H9 (cell line): ENCODE results near the gene AKIP1. TPM values are rescaled to one million over a fixed set of nuclear protein-coding genes. Genes with fewer than 3 reads are reported as not detected.

Experiments used
- DNase-seq: peaks from one replicate; pipeline ENCODE4 v3.0.0-alpha.2; 2017
- H2AFZ ChIP-seq: one replicate; pipeline ENCODE4 v1.6.1; 2013; ENCODE audit warnings: mild to moderate bottlenecking, low read length, control low read depth, moderate library complexity
- H2AK5ac ChIP-seq: 2 replicates; pipeline ENCODE4 v1.6.1; 2013; ENCODE audit warnings: low read length, control low read depth, mixed read lengths; ENCODE audit not compliant: insufficient read length
- H2BK120ac ChIP-seq: one replicate; pipeline ENCODE4 v1.6.1; 2013; ENCODE audit warnings: low read depth, mild to moderate bottlenecking, low read length, control low read depth, inconsistent platforms; ENCODE audit not compliant: poor library complexity, severe bottlenecking
- H2BK12ac ChIP-seq: 2 replicates; pipeline ENCODE4 v1.6.1; 2013; ENCODE audit warnings: low read length, control low read depth, mixed read lengths, low read depth; ENCODE audit not compliant: insufficient read length
- H2BK15ac ChIP-seq: 2 replicates; pipeline ENCODE4 v1.6.1; 2013; ENCODE audit warnings: low read depth, low read length, control low read depth
- H2BK20ac ChIP-seq: one replicate; pipeline ENCODE4 v1.6.1; 2013; ENCODE audit warnings: low read depth, mild to moderate bottlenecking, low read length, control low read depth, inconsistent platforms; ENCODE audit not compliant: poor library complexity, severe bottlenecking
- H2BK5ac ChIP-seq: 2 replicates; pipeline ENCODE4 v1.6.1; 2013; ENCODE audit warnings: low read length, control low read depth, mixed read lengths; ENCODE audit not compliant: insufficient read length
- H3K14ac ChIP-seq: 2 replicates; pipeline ENCODE4 v1.6.1; 2013; ENCODE audit warnings: low read length, control low read depth; ENCODE audit not compliant: insufficient read depth
- H3K18ac ChIP-seq: 2 replicates; pipeline ENCODE4 v1.6.1; 2013; ENCODE audit warnings: low read depth, mild to moderate bottlenecking, mixed read lengths, low read length, control low read depth; ENCODE audit not compliant: insufficient read length
- H3K23ac ChIP-seq: 2 replicates; pipeline ENCODE4 v1.6.1; 2013; ENCODE audit warnings: low read length, control low read depth, mixed read lengths, low read depth; ENCODE audit not compliant: insufficient read length
- H3K23me2 ChIP-seq: 2 replicates; pipeline ENCODE4 v1.6.1; 2013; ENCODE audit warnings: low read depth, mild to moderate bottlenecking, mixed read lengths, low read length, control low read depth; ENCODE audit not compliant: insufficient read length, poor library complexity, severe bottlenecking
- H3K27ac ChIP-seq: 2 replicates; pipeline ENCODE4 v1.5.1; 2013; ENCODE audit warnings: low read length, control low read depth, mixed read lengths, low read depth; ENCODE audit not compliant: insufficient read length
- H3K27me3 ChIP-seq: 2 replicates; pipeline ENCODE4 v1.6.1; 2013; ENCODE audit warnings: low read length, control low read depth, inconsistent platforms; ENCODE audit not compliant: insufficient read depth
- H3K4ac ChIP-seq: 2 replicates; pipeline ENCODE4 v1.6.1; 2013; ENCODE audit warnings: low read depth, mild to moderate bottlenecking, control low read depth, inconsistent platforms, low read length, moderate library complexity
- H3K4me1 ChIP-seq: 2 replicates; pipeline ENCODE4 v1.6.1; 2013; ENCODE audit warnings: low read length, control low read depth, inconsistent platforms; ENCODE audit not compliant: insufficient read depth
- H3K4me2 ChIP-seq: 2 replicates; pipeline ENCODE4 v1.6.1; 2013; ENCODE audit warnings: low read length, control low read depth, mixed read lengths; ENCODE audit not compliant: insufficient read length, insufficient read depth
- H3K56ac ChIP-seq: 2 replicates; pipeline ENCODE4 v1.6.1; 2013; ENCODE audit warnings: low read depth, mild to moderate bottlenecking, mixed read lengths, low read length, control low read depth; ENCODE audit not compliant: insufficient read length
- H3K79me1 ChIP-seq: 2 replicates; pipeline ENCODE4 v1.6.1; 2013; ENCODE audit warnings: low read depth, mild to moderate bottlenecking, moderate library complexity, low read length, control low read depth, inconsistent platforms; ENCODE audit not compliant: insufficient read depth, poor library complexity, severe bottlenecking
- H3K79me2 ChIP-seq: 2 replicates; pipeline ENCODE4 v1.6.1; 2013; ENCODE audit warnings: low read length, control low read depth, inconsistent platforms; ENCODE audit not compliant: insufficient read depth
- H3K9ac ChIP-seq: 2 replicates; pipeline ENCODE4 v1.6.1; 2013; ENCODE audit warnings: low read length, control low read depth, mixed read lengths; ENCODE audit not compliant: insufficient read length; ENCODE audit errors: extremely low read depth
- H3K9me3 ChIP-seq: one replicate; pipeline ENCODE4 v1.6.1; 2013; ENCODE audit warnings: low read depth, low read length, inconsistent platforms; ENCODE audit not compliant: control insufficient read depth
- H3T11ph ChIP-seq: one replicate; pipeline ENCODE4 v1.6.1; 2013; ENCODE audit warnings: mild to moderate bottlenecking, low read length, control low read depth, inconsistent platforms
- H4K20me1 ChIP-seq: one replicate; pipeline ENCODE4 v1.6.1; 2013; ENCODE audit not compliant: control insufficient read depth, insufficient read length, insufficient read depth
- H4K5ac ChIP-seq: 2 replicates; pipeline ENCODE4 v1.6.1; 2013; ENCODE audit warnings: low read depth, mild to moderate bottlenecking, mixed read lengths, low read length, control low read depth; ENCODE audit not compliant: insufficient read length
- H4K8ac ChIP-seq: replicated peaks from 2 replicates; pipeline ENCODE4 v1.6.1; 2013; ENCODE audit warnings: low read length, control low read depth, mixed read lengths, low read depth; ENCODE audit not compliant: insufficient read length
- H4K91ac ChIP-seq: 2 replicates; pipeline ENCODE4 v1.6.1; 2013; ENCODE audit warnings: low read depth, mild to moderate bottlenecking, moderate library complexity, mixed read lengths, low read length, control low read depth; ENCODE audit not compliant: insufficient read length
- H3K27ac Mint-ChIP-seq, 3 experiments: 2 replicates in 2 of 3; 3 replicates in 1 of 3; pipeline ENCODE4 v1.8.0; 2020 to 2021; ENCODE audit warnings: mixed read lengths in 3 of 3, mild to moderate bottlenecking in 1 of 3, moderate library complexity in 1 of 3
- H3K27me3 Mint-ChIP-seq: 2 replicates; pipeline ENCODE4 v1.8.0; 2021; ENCODE audit warnings: low read depth, mild to moderate bottlenecking, moderate library complexity, mixed read lengths
- H3K36me3 Mint-ChIP-seq, 3 experiments: 2 replicates in 2 of 3; 3 replicates in 1 of 3; pipeline ENCODE4 v1.8.0; 2020 to 2021; ENCODE audit warnings: low read depth in 3 of 3, mixed read lengths in 3 of 3; ENCODE audit not compliant: insufficient read depth in 1 of 3
- H3K4me1 Mint-ChIP-seq, 2 experiments: 2 replicates each; pipeline ENCODE4 v1.8.0; 2020; ENCODE audit warnings: mixed read lengths in 2 of 2
- H3K4me3 Mint-ChIP-seq, 2 experiments: 2 replicates in 1 of 2; 3 replicates in 1 of 2; pipeline ENCODE4 v1.8.0; 2020 to 2021; ENCODE audit warnings: mild to moderate bottlenecking in 2 of 2, mixed read lengths in 2 of 2, moderate library complexity in 1 of 2
- H3K9me3 Mint-ChIP-seq, 2 experiments: 2 replicates in 1 of 2; 3 replicates in 1 of 2; pipeline ENCODE4 v1.8.0; 2020; ENCODE audit warnings: mild to moderate bottlenecking in 2 of 2, mixed read lengths in 2 of 2, moderate library complexity in 1 of 2
- CTCF ChIP-seq: fragments of 200-600 bp; sonication (generic); conservative IDR thresholded peaks from 3 replicates; pipeline ENCODE4 v1.8.0; 2021; ENCODE audit warnings: antibody characterized with exemption, mild to moderate bottlenecking
- WGBS: extraction: QIAGEN DNeasy Blood & Tissue Kit; methylation state at CpG from one replicate; pipeline ENCODE4 v1.1.7; 2013; ENCODE audit warnings: missing lambda C conversion rate, low lambda C conversion rate, mixed read lengths; ENCODE audit not compliant: insufficient read length; ENCODE audit errors: extremely low coverage; 5-methylcytosine and 5-hydroxymethylcytosine counted together
- total RNA-seq: library from RNA; stranded (reverse); gene quantifications from 2 replicates; pipeline ENCODE4 v1.2.1, GENCODE V29; 2021

The AKIP1 gene
- total RNA-seq, 1 experiment from 2014 or later = 21.0 TPM

DNA sequence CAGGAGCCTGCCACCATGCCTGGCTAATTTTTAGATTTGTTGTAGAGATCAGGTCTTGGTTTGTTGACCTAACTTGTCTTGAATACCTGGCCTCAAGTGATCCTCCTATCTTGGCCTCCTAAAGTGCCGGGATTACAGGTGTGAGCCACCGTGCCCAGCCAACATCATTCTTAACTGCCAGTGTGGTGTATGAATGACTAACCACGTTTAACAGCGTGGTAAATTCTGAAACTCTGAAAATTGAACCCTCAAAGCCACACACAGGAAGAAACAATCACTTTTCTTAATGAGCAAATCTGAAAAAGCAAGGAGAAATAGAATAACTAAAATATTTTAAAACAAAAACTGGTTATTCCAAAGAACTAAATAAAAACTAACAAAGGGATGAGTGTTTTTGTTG is 45.9 kb downstream of the AKIP1 start:
- Histone ChIP-seq H2AFZ (no peak overlapping the region), H3K23me2 (no peaks in the 10 kb centered on the region), H3K27me3 (no peaks in the 10 kb centered on the region), H3K4me2 (no peak overlapping the region), H3K9ac (no peak overlapping the region), H2BK12ac (no peak overlapping the region), H3K9me3 (no peaks in the 10 kb centered on the region), H3K23ac (no peak overlapping the region), H2BK15ac (no peak overlapping the region), H2BK5ac (no peak overlapping the region), H3K14ac (no peak overlapping the region), H3K56ac (no peak overlapping the region), H4K91ac (no peak overlapping the region), H3T11ph (no peak overlapping the region), H3K4me1 (no peaks in the 10 kb centered on the region), H3K18ac (no peak overlapping the region), H2BK20ac (no peak overlapping the region), H2AK5ac (no peak overlapping the region), H3K27ac (no peak overlapping the region), H4K8ac (no peak overlapping the region), H4K5ac (no peak overlapping the region), H3K79me1 (no peaks in the 10 kb centered on the region), H3K79me2 (no peaks in the 10 kb centered on the region), H3K4ac (no peak overlapping the region), H4K20me1 (no peaks in the 10 kb centered on the region), H2BK120ac (no peak overlapping the region)
- peaks cover 9 to 36% (median 21%) of the 10 kb centered on the region in 3 experiments for H3K36me3 Mint-ChIP-seq
- peaks cover 0 to 6% of the 10 kb centered on the region in 2 experiments; a peak in 3 of 5 replicates for H3K9me3 Mint-ChIP-seq
- H3K4me3 Mint-ChIP-seq = no peak overlapping the region
- no peak for TF ChIP-seq CTCF
- no peaks in the 10 kb centered on the region for H3K27me3 Mint-ChIP-seq
- no peak overlapping the region for H3K27ac Mint-ChIP-seq
- no peak for DNase-seq
- H3K4me1 Mint-ChIP-seq = peaks cover 0 to 4% of the 10 kb centered on the region in 2 experiments; a peak in 1 of 4 replicates
- no CpG with 5 or more reads among the region's 4 CpGs for WGBS
